GM23338 (cell line): ENCODE measurements around the gene GHR.

Experiments used
- CREB1 ChIP-seq: fragments of 250-450 bp; sonication (Bioruptor Pico); IDR thresholded peaks from 2 replicates; pipeline ENCODE4 v1.5.0; 2020; ENCODE audit warnings: low read depth, mild to moderate bottlenecking, moderate library complexity
- CTCF ChIP-seq, 2 experiments: fragments of 200-600 bp in 1 of 2; sonication (generic) in 1 of 2; conservative IDR thresholded peaks; 2 replicates each; pipeline versions ENCODE4 v1.5.1 to v1.6.1; 2016 to 2017; ENCODE audit warnings: antibody characterized with exemption in 2 of 2, low read depth in 2 of 2, mild to moderate bottlenecking in 2 of 2, moderate library complexity in 1 of 2
- EZH2 ChIP-seq: fragments of 200-600 bp; sonication (generic); IDR thresholded peaks from one replicate; pipeline ENCODE4 v1.8.0; 2017; ENCODE audit warnings: antibody characterized with exemption, mild to moderate bottlenecking, low read depth; ENCODE audit not compliant: unreplicated experiment
- EZH2phosphoT487 ChIP-seq: fragments of 200-600 bp; sonication (generic); IDR thresholded peaks from one replicate; pipeline ENCODE4 v1.8.1; 2018; ENCODE audit warnings: antibody characterized with exemption; ENCODE audit not compliant: unreplicated experiment
- JUNB ChIP-seq: IDR thresholded peaks from one replicate; pipeline ENCODE4 v1.6.1; 2016; ENCODE audit warnings: antibody characterized with exemption; ENCODE audit not compliant: unreplicated experiment
- POLR2AphosphoS5 ChIP-seq: IDR thresholded peaks from 2 replicates; pipeline ENCODE4 v1.6.1; 2016; ENCODE audit warnings: antibody characterized with exemption, low read depth
- REST ChIP-seq: IDR thresholded peaks from one replicate; pipeline ENCODE4 v1.6.1; 2018; ENCODE audit warnings: antibody characterized with exemption; ENCODE audit not compliant: unreplicated experiment
- ZNF331 ChIP-seq: fragments of 250-450 bp; sonication (Bioruptor Pico); IDR thresholded peaks from 2 replicates; pipeline ENCODE4 v1.5.0; 2020; ENCODE audit warnings: low read depth, mild to moderate bottlenecking, moderate library complexity

- TF ChIP-seq CTCF (conservative IDR thresholded peaks at IDR 0.05; ENCODE audit: low read depth in 2 of 2) (no peak), POLR2AphosphoS5 (no peak), REST (no peak), JUNB (no peak), EZH2 (no peak), ZNF331 (no peak), EZH2phosphoT487 (no peak), CREB1 (CRISPR knock-in tag) (no peak)
These were observed 245.0 kb downstream of the GHR start for GRCh38 chr5:42668254-42668653.
